22Rv1 (cell line): ENCODE results near the gene PMFBP1.

Experiments
- H3K27ac ChIP-seq: fragments of 450-650 bp; 2 replicates; pipeline ENCODE4 v1.5.1; 2017
- ZFX ChIP-seq: fragments of 450-650 bp; IDR thresholded peaks from 2 replicates; pipeline ENCODE4 v1.6.1; 2017; ENCODE audit warnings: antibody characterized with exemption, borderline replicate concordance
- TF ChIP-seq, protein P1 (sequence below): fragments of 450-650 bp; IDR thresholded peaks from 2 replicates; pipeline ENCODE4 v1.5.1; 2017; ENCODE audit warnings: mild to moderate bottlenecking

The PMFBP1 gene

DNA sequence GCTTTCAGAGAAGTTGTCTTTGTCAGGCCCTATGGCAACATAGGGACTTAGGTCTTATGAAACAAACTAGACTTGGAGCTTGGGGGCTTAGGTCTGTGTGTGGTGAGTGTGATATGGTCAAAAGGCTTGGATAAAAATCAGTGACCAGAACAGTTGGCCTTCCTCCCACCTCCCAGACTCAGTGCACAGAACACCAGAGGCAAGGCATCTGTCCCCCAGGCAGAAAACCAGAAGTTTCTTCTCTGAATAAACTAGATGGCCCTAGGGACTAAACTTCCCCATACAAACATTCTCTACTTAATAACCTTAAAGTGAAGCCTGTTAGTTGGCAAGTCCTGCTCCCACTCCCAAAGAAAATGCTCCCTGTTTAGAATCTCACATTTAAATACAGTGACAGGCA lies 39.2 kb upstream of the PMFBP1 start:
- H3K27ac ChIP-seq = no peak overlapping the region
- TF ChIP-seq, protein P1, sequence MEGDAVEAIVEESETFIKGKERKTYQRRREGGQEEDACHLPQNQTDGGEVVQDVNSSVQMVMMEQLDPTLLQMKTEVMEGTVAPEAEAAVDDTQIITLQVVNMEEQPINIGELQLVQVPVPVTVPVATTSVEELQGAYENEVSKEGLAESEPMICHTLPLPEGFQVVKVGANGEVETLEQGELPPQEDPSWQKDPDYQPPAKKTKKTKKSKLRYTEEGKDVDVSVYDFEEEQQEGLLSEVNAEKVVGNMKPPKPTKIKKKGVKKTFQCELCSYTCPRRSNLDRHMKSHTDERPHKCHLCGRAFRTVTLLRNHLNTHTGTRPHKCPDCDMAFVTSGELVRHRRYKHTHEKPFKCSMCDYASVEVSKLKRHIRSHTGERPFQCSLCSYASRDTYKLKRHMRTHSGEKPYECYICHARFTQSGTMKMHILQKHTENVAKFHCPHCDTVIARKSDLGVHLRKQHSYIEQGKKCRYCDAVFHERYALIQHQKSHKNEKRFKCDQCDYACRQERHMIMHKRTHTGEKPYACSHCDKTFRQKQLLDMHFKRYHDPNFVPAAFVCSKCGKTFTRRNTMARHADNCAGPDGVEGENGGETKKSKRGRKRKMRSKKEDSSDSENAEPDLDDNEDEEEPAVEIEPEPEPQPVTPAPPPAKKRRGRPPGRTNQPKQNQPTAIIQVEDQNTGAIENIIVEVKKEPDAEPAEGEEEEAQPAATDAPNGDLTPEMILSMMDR = no peak
- TF ChIP-seq ZFX = no peak

DNA sequence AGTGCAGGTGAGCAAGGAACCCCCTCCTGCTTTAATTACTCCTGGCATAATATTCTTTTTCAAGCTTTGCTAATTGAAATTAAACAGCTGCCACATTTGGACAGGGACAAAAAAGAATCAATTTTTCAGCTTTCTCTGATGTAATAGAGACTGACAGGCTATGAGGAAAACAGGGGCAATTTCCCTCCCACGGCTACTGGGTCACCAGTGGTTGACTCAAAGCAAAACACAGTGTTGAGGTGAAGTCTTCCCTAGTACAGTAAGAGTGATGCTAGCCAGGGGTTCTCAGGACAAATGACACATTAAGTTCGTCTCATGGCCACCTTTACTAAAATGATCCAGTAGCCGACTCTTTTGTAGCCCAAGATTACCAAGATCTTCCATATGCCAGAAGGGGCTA lies 38.6 kb upstream of the PMFBP1 start:
- no peak overlapping the region for H3K27ac ChIP-seq
- TF ChIP-seq ZFX = no peak

GRCh38 chr16:72210072-72210471 lies 38.1 kb upstream of the PMFBP1 start:
- no peak for TF ChIP-seq ZFX
- H3K27ac ChIP-seq = no peak overlapping the region

DNA sequence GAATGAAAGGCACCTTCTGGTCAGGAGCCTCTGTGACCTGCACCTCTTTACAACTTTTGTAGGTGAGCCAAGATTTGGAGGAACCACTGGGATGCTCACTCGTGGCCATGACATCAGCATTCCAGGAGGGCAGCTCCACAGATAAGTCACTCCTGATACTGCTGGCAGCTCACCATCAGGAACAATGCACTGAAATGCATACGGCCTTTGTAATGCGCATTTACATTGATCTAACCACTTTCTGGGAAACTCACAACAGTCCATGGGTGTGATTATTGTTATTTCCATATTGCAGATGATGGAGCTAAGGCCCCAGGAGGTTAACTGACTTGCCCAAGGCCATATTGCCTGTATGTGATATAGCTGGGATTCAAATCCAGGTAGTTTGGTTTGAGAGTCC lies 34.3 kb upstream of the PMFBP1 start:
- no peak for TF ChIP-seq ZFX
- TF ChIP-seq, protein P1 = no peak

DNA sequence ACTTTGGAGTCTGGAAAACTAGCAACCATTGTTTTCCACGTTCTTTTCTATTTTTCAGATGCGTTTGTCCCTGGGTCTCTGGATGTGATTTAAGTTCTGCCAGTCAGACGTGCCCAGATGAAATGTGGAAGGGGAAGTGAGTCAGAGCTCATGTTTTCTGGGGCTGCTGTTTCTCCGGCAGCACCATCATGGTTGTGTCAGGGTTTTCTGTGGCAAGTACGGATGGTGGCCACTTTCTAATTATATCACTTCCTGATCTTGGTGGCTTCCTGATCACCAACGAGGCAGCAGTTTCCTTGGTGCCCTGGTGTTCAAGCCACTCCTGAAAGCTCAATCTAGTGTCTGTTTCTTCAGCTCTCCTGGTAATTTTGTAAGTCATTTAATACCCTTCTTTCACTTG lies 31.4 kb upstream of the PMFBP1 start:
- no peak for TF ChIP-seq ZFX
- TF ChIP-seq, protein P1 = no peak
- no peak overlapping the region for H3K27ac ChIP-seq

More for the DNA sequence above, 34.3 kb upstream of the PMFBP1 start:
- no peak overlapping the region for H3K27ac ChIP-seq

GRCh38 chr16:72202014-72202413 lies 30.1 kb upstream of the PMFBP1 start:
- no peak overlapping the region for H3K27ac ChIP-seq
- no peak for TF ChIP-seq ZFX
- TF ChIP-seq, protein P1 = no peak

DNA sequence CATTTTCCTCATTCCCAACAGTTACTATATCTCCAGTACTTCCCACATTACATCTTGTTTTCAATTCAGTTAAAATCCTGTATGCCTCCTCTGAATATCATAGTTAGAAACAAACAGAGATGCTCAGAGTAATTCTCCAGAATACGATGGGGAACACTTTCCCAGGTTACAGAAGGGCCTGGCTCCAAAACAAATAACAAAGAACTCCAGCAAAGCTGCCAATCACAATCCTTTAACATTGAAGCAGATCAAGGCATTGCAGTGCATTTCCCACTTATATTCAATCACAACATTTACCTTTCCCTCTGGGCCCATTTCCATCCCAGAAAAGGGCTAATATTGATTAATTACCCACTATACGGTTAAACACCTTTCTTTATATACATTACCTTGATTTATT lies 29.4 kb upstream of the PMFBP1 start:
- TF ChIP-seq ZFX = no peak
- TF ChIP-seq, protein P1 = no peak
- no peak overlapping the region for H3K27ac ChIP-seq

GRCh38 chr16:72199761-72200337 lies 27.9 kb upstream of the PMFBP1 start:
- TF ChIP-seq, protein P1 = no peak
- no peak for TF ChIP-seq ZFX
- H3K27ac ChIP-seq = no peak overlapping the region
